ENCODE measurements around the gene KDM4B. TPM values are rescaled to one million over a fixed set of nuclear protein-coding genes. Genes with fewer than 3 reads are reported as not detected.

KDM4B gene
- total and polyA plus RNA-seq, 2 of the 8 experiments (the other 6 are each of a cell fraction or from before 2014, with no cell fraction given) = 12.0 to 31.9 TPM

GRCh38 chr19:5018224-5019015 lies 49.5 kb downstream of the KDM4B start (continued):
- TF ChIP-seq CHD7 (IDR thresholded peaks at IDR 0.05; ENCODE audit: insufficient replicate concordance, low read length) = no peak
- TF ChIP-seq EGR1 (IDR thresholded peaks at IDR 0.05; ENCODE audit: borderline replicate concordance, low read depth, low read length) = no peak
- TF ChIP-seq CBX8 (IDR thresholded peaks at IDR 0.05; ENCODE audit: borderline replicate concordance, low read depth, low read length) = no peak
- TF ChIP-seq JUN (IDR thresholded peaks at IDR 0.05; ENCODE audit: low read depth, low read length) = no peak
- TF ChIP-seq SIN3A (conservative IDR thresholded peaks at IDR 0.05 in 1 of 2, IDR thresholded peaks at IDR 0.05 in 1 of 2; ENCODE audit: low read depth in 1 of 2, low read length in 2 of 2) = no peak
